Peyer's patch (tissue), 4 donors: ENCODE results near the gene MAP2K5. TPM values are rescaled to one million over a fixed set of nuclear protein-coding genes. Genes with fewer than 3 reads are reported as not detected.

Source experiments
- DNase-seq, 3 donors: peaks; one replicate each; pipeline ENCODE4 v3.0.0-alpha.2; 2017 to 2019
- H3K27ac ChIP-seq, 4 donors: fragments of 200-600 bp; sonication (generic); one replicate each; pipeline ENCODE4 v1.5.1; 2016 to 2019
- H3K27me3 ChIP-seq, 2 donors: fragments of 200-600 bp; sonication (generic); one replicate each; pipeline ENCODE4 v1.5.1; 2019
- H3K36me3 ChIP-seq, 3 donors: fragments of 200-600 bp; sonication (generic); one replicate each; pipeline ENCODE4 v1.5.1; 2016 to 2019
- H3K4me1 ChIP-seq, 4 donors: fragments of 200-600 bp; sonication (generic); one replicate each; pipeline ENCODE4 v1.5.1; 2016 to 2019
- H3K4me3 ChIP-seq, 4 donors: fragments of 200-600 bp; sonication (generic); 1 replicate in 3 of 4; 2 replicates in 1 of 4; pipeline ENCODE4 v1.5.1; 2016 to 2019; ENCODE audit warnings: mild to moderate bottlenecking in 1 of 4
- H3K9me3 ChIP-seq, 4 donors: fragments of 200-600 bp; sonication (generic); one replicate each; pipeline ENCODE4 v1.5.1; 2016 to 2019; ENCODE audit warnings: mild to moderate bottlenecking in 1 of 4
- CTCF ChIP-seq, 6 experiments: fragments of 450-650 bp in 4 of 6; fragments of 200-600 bp in 2 of 6; sonication (generic) in 1 of 6; IDR thresholded peaks; one replicate each; pipeline ENCODE4 v1.5.1; 2017 to 2019; ENCODE audit warnings: antibody characterized with exemption in 6 of 6, mild to moderate bottlenecking in 3 of 6, moderate library complexity in 1 of 6
- POLR2A ChIP-seq, 2 donors: fragments of 450-650 bp; IDR thresholded peaks; one replicate each; pipeline ENCODE4 v1.5.1; 2017; ENCODE audit warnings: antibody characterized with exemption in 2 of 2, mild to moderate bottlenecking in 2 of 2, moderate library complexity in 2 of 2
- total RNA-seq, 4 donors: library from RNA; depleted of rRNA; stranded (reverse); fragments of >200 nt; gene quantifications; one replicate each; pipeline ENCODE4 v1.1.0, GENCODE V29; 2016

Gene MAP2K5
- total RNA-seq, 4 donors from 2014 or later = 14.0 to 50.3 (median 21.2) TPM

GRCh38 chr15:67784090-67784781 lies 241.7 kb downstream of the MAP2K5 start:
- Histone ChIP-seq H3K36me3 (peaks cover 0 to 7% (median 0%) of the 10 kb centered on the region in 3 donors), H3K9me3 (no peaks in the 10 kb centered on the region), H3K27ac (peak overlapping the region in 2 of 4 donors; percentile 30 to 53), H3K4me3 (no peak overlapping the region), H3K27me3 (no peaks in the 10 kb centered on the region), H3K4me1 (peaks cover 0 to 13% (median 4%) of the 10 kb centered on the region in 4 donors)
- TF ChIP-seq POLR2A (IDR thresholded peaks at IDR 0.05) (no peak), CTCF (IDR thresholded peaks at IDR 0.05) (no peak)
- DNase-seq = peak in 2 of 3 donors; percentile 86

- no peak for DNase-seq
- peaks cover 0 to 7% (median 0%) of the 10 kb centered on the region in 3 donors for H3K36me3 ChIP-seq
- H3K27ac ChIP-seq = peak overlapping the region in 2 of 4 donors; percentile 30 to 53
- H3K9me3 ChIP-seq = no peaks in the 10 kb centered on the region
- TF ChIP-seq POLR2A (IDR thresholded peaks at IDR 0.05) (no peak), CTCF (IDR thresholded peaks at IDR 0.05) (no peak)
- no peaks in the 10 kb centered on the region for H3K27me3 ChIP-seq
- peaks cover 0 to 13% (median 4%) of the 10 kb centered on the region in 4 donors for H3K4me1 ChIP-seq
- no peak overlapping the region for H3K4me3 ChIP-seq
These were observed 242.4 kb downstream of the MAP2K5 start for GRCh38 chr15:67784856-67785430.

GRCh38 chr15:67785431-67785830 lies 242.9 kb downstream of the MAP2K5 start:
- Histone ChIP-seq H3K4me3 (no peak overlapping the region), H3K27me3 (no peaks in the 10 kb centered on the region), H3K4me1 (peaks cover 0 to 13% (median 4%) of the 10 kb centered on the region in 4 donors), H3K36me3 (peaks cover 0 to 7% (median 0%) of the 10 kb centered on the region in 3 donors), H3K27ac (no peak overlapping the region), H3K9me3 (no peaks in the 10 kb centered on the region)
- DNase-seq = no peak
- TF ChIP-seq CTCF (IDR thresholded peaks at IDR 0.05) (no peak), POLR2A (IDR thresholded peaks at IDR 0.05) (no peak)

GRCh38 chr15:67786646-67787045 lies 244.1 kb downstream of the MAP2K5 start:
- Histone ChIP-seq H3K9me3 (no peaks in the 10 kb centered on the region), H3K4me3 (no peak overlapping the region), H3K36me3 (peaks cover 0 to 7% (median 0%) of the 10 kb centered on the region in 3 donors), H3K4me1 (peaks cover 0 to 13% (median 4%) of the 10 kb centered on the region in 4 donors), H3K27me3 (no peaks in the 10 kb centered on the region), H3K27ac (no peak overlapping the region)
- no peak for TF ChIP-seq POLR2A (IDR thresholded peaks at IDR 0.05)
- no peak for TF ChIP-seq CTCF (IDR thresholded peaks at IDR 0.05)
- DNase-seq = no peak

- H3K27ac ChIP-seq = no peak overlapping the region
- no peak for DNase-seq
These were observed 246.5 kb downstream of the MAP2K5 start for GRCh38 chr15:67788986-67789385.

More at GRCh38 chr15:67788986-67789385, 246.5 kb downstream of the MAP2K5 start:
- Histone ChIP-seq H3K27me3 (no peaks in the 10 kb centered on the region), H3K4me1 (peaks cover 0 to 3% (median 0%) of the 10 kb centered on the region in 4 donors), H3K4me3 (no peak overlapping the region), H3K36me3 (no peaks in the 10 kb centered on the region), H3K9me3 (no peaks in the 10 kb centered on the region)
- no peak for TF ChIP-seq POLR2A (IDR thresholded peaks at IDR 0.05)
- no peak for TF ChIP-seq CTCF (IDR thresholded peaks at IDR 0.05)
